Hepatic stellate cell (primary cell): ENCODE results near the gene STIP1.
A peak's percentile ranks its signal among the peaks of the same experiment; 100 is the strongest.
"Not testable (repeated sequence)": the region's sequence is repeated elsewhere in the genome, so short reads cannot be mapped to it uniquely, and the experiment has no call there.

Experiments
- DNase-seq: peaks from one replicate; pipeline ENCODE4 v3.0.0; 2011; ENCODE audit warnings: low spot score

The STIP1 gene

DNA sequence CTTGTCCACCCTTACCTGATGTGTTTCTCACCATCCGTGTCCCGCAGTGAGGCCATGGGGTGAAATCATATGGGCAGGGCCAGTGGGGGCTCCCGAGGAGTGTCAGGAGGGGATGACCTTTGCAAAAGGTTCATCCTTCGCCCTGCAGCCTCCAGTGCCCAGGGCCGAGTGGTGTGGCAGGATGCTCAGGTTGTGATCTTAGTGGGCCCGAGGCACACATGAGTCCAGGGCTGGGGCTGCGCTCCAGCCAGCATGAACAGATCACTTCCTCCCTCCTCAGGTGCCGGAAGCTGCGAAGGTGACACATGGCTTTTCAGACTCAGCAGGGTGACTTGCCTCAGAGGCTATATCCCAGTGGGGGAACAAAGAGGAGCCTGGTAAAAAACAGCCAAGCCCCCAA is 52.1 kb downstream of the STIP1 start:
- no peak for DNase-seq

DNA sequence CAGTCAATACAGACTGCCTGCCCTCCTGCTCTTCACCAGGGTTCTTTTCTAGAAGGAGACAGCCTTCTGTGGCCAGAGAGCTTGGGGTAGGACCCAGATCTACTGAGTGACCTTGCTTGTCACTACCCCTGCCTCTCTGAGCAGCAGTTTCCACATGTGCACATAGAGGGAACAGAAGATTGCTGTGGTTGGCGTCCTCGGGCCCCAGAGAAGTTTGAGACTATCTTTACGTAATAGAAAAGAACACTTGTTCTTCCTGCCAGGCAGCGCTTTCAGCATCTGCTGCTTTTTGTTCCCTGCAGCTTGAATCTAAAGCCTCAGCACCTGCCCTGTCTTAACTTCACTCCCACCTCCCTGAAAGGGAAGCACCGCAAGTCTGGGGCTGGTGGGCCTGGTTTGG is 53.0 kb downstream of the STIP1 start:
- DNase-seq: no peak

DNA sequence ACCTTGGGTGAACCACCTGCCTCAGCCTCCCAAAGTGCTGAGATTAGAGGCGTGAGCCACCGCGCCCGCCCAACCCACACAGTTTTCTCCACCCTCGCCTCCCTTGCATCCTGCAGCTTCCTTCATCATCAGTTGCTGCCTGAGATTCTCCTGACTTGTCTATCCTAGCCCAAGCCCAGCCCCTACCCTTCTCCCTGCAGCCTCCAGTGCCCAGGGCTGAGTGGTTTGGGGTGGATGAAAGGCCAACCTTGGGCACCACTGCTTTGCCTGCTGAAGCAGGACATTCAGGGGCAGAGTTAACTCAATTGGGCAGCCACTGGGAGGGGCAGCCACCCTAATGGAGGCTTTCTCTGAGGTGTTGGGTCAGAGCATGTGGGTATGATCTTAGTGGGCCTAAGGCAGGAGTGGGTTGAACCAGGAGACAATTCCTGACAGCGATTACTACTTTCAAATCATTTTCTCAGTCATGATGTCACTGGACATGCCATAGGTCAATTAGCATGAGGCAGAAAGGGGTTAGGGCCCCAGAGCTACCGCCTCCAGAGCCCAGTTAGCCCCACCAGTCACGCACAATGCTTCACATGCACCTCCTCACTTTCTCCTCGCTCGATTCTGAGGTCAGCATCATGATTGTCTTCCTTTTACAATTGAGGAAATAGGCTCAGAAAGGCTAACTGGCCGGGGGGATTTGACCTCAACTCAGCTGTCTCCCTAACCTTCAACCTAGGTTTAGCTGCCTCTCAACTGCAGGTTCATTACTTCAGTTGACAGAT is 53.9 kb downstream of the STIP1 start:
- no peak for DNase-seq

DNA sequence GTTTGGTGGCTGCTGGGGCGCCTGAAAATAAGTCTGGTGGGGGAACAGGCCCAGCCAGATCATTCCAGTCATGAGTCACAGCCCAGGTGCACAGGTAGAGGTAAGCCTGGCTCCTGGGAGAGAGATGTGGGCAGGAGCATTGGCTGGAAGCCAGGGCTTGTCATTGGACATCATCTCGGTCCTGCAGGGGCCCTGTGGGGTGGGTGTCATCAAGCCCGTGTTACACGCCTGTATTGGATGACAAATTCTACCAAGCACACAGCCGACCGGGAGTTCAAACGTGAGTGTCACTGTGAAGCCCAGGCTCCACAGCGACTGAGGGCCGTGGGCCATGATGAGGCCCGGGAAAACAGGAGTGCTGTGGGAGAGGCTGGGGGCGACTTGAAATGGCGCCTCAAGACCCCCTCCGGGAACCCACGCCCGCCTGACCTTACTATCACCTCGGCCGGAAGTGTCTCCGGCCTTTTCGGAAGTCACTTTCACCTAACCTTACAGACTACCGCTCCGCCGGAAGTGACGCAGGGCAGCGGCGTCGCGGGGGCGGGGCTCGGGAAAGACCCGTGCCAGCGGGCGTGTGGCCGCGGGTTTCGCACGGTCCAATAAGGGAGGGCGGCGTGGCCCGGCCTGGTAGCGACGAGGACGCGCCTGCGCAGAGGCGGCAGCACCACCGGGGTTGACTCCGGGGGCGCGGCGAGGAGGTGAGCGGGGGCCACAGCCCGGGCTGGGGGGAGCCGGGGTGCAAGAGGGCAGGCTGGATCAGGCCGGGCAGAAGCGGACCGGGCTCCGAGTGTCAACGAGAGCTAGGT is 54.7 kb downstream of the STIP1 start, which contains the start of gene FKBP2:
TSS of gene FKBP2 (plus strand) at position 661 of the 806 bp plus-strand sequence. CDS start 1,293 bp downstream, outside the sequence.
- DNase-seq: peak; percentile 99

GRCh38 chr11:64241241-64241490 is 55.2 kb downstream of the STIP1 start:
- peak; percentile 97 for DNase-seq

GRCh38 chr11:64241491-64242374 is 55.8 kb downstream of the STIP1 start:
- DNase-seq: peak; percentile 66

GRCh38 chr11:64243236-64243854 is 57.4 kb downstream of the STIP1 start:
- DNase-seq: no peak

GRCh38 chr11:64244107-64244506 is 58.1 kb downstream of the STIP1 start:
- no peak for DNase-seq

- DNase-seq: no peak
Observed at GRCh38 chr11:64244966-64245365, 59.0 kb downstream of the STIP1 start.

DNA sequence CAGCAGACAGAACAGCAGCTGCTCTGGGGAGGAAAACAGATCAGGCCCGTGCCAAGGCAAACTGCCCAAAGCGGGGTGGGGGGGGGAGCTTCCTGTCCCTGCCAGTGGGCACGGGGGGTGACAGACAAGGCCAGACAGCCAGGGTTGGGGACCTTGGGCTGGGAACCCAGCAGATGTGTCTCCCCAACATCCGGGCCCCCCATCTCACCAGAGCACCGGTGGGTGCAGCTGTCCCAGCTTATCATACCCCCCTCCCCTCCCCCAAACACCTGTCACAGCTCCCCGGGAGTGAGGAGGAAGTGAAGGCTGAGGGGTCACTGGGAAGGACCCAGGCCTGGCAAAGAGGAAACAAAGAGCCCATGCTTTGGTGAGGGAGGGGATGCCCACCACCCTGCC is 59.4 kb downstream of the STIP1 start:
- no peak for DNase-seq

DNA sequence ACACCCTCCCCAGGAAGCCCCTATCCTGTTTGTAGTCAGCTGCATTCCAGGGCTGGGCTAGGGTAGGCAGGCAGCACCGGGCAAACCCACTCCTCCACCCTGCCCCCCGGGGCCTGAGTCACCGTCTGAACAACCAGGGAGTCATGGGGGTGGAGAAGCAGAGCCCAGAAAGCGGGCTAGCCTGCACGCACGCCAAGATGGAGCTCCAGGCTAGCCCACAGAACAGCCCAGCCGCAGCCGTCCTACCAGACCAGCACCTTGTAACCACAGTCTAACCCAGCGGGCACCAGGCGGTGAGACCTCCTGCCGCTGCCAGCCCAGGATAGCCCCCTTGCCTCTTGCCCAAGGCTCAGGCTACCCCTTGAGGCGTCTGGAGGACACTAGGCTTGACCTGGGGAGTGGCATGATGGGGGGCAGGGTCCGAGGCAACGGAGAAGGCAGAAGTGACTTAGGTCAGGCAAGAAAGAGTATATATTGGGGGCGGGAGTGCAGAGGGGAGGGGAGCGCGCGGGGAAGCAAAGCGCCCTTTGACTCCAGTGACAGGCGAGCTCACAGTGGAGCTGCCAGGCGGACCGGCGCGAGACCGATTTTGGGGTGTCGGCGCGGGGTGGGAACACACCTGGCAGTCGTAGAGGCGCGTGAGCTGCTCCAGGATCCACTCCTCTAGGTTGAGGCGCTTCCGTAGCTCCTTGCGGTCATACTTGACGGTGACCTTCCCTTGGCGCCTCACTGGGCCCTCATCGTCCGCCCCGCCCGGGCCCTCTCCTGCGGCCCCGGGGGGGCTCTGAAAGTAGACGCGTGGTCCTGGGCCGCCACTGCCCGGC is 60.0 kb downstream of the STIP1 start:
- DNase-seq: peak; percentile 96

DNA sequence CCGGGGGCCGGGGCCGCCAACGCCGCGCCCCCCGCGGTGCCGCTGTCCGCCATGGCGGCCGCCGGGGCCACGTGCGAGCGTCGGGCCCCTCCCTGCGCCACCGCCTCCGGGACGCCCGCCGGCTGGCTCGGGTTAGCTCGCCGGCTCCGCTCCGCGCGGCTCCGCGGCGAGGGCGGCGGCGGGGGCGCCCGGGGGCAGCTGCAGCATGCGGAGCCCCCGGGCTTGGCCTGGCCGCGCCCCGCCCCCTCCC is 60.6 kb downstream of the STIP1 start:
- DNase-seq: not testable (repeated sequence)

- DNase-seq: peak; percentile 96
Observed at GRCh38 chr11:64246871-64247728, 61.1 kb downstream of the STIP1 start, which contains the start of gene PPP1R14B. PPP1R14B (minus strand) TSS chr11:64246943; CDS start chr11:64246673, 270 bp downstream.

DNA sequence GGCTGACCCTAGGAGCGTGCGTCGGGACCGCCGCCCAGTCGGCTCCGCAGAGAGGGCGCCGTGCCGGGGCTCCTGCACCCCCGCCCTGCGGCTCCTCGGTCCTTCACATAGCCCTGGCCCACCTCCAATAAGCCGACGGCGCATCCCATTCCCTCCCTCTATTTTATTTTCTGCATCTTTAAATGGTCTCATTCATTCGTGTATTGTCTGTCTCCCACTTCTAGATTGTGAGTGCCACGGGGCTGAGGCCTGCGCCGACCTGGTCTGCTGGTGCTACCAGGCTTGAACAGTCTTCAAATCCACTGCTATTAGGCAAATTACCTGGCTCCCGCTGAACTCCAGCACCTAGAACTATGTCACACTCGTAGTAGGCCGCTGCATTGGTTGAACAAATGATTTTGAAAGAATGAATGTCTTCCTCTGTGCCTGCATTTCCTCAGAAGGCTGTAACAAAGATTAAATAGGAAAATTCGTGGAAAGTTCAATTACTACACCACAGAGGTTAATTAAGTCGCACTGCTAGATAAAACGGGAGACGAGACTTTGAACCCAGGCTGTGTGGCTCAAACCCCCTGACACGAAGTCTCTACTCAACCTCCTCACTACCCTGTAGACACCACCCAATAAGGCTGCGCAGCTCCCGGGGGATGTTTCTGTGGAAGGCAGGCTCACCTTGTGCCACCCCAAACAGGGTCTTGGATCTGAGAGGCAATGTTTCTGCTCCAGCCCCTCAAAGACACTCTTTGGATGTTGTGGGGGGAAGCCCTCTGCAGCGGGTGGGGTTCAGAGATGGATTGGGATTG is 62.0 kb downstream of the STIP1 start:
- DNase-seq: no peak

GRCh38 chr11:64248578-64248977 is 62.6 kb downstream of the STIP1 start:
- DNase-seq: no peak

DNA sequence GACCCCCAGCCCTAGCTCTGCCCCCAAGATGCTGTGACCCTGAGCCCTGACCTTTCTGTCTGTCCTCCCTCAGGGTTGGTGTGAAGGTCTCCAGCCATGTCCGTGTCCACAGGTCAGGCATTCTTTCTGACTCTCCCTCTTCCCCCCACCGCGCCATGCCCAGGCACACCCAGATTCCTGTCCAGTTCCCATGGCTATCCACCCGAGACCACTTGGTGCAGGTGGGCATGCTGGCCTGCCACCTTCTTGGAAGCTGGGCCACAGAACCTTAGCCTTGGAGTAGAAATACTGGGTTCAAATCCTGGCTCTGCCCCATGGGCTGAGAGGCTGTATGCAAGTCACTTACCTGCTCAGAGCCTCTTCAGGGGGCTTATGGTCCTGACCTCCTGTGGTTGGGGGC is 63.1 kb downstream of the STIP1 start:
- DNase-seq: no peak

DNA sequence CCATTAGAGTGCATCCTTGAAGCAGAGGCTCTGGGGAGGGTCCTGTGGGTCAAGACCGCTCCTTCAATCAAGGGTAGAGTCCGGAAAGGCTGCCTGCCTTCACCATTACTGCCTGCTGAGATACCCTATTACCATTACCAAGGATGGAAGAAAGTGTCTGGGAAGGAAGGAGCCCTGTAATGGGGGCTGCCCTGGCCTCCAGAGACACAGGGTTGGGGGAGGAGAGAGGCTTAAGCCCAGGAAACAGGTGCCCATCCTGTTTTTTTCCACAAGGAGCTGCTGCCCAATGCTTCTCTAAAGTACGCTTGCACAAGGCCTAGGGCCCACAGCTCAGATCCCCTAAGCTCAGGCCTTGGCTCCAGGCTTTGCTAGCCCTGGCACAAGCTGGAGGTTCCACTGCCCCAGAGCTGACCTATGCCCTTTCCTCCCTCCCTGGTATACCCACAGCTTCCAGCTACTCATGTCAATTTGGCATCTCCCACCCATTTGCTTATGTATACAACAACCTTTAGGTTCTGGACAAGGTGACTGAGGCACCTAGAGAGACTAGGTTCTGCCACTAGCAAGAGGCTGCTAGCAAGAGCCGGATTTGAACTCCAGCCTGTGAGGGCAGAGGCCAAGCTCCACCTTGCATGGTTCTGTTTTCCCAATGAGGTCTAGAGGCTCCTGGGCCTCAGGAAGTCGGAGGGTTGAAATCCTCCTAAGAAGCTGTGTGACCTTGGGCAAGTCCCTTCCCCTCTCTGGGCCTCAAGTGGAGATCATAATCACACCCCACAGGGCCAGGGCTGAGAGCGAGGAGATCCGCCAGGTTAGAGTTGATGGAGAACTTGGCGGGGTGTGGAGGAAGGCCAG is 63.8 kb downstream of the STIP1 start:
- DNase-seq: no peak

DNA sequence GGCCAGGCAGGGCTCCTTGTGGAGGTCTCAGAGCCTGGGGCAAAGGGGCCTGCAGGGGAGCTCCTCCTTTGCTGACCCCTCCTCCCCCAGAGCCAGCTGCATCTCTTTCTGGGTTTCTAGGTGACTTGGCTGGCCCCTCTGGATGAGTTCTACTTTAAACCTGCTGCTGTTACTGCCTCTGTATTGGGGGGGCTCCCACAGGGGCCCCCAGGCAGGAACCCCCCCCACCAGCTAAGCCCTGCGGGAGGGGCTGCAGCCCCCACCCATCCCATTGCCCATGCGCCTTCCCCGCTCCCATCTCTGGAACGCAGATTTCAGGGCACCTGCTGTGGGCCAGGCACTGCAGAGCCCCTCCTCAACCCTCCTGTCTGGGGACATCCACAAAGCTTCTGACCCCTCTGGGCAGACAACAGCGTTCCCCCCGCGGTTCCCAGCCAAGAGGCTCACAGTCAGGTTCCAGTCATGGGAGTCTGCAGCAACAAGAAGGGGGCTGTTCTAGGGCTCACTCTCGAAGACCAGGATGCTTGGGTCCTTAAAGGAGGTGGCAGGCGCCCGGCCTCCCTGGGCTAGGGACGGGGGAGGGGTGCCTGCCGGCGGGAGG is 64.5 kb downstream of the STIP1 start:
- DNase-seq: peak; percentile 44
